Measurements from ENCODE around the gene GOLGA1.
A peak's percentile ranks its signal among the peaks of the same experiment; 100 is the strongest.
"Not testable (repeated sequence)": the region's sequence is repeated elsewhere in the genome, so short reads cannot be mapped to it uniquely, and the experiment has no call there.

Gene GOLGA1

DNA sequence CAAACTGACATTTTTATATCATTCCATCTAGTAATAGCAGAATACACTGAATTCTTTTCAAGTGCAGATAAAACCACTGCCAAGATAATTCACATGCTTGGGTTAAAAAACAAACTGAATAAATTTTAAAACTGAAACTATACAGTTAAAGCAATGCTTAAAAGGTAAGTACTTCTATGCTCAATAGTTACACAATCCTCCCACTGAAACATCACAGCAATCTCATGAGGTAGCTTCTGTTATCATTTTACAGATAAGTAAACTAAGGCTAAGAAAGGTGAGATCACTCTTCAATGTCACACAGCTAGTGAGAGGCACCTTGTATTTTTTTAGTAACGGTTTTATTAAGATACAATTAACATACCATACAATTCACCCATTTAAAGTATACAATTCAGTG lies 13.4 kb upstream of the GOLGA1 start:
- Mint-ChIP-seq H3K4me3 (no peak overlapping the region), H3K9me3 (no peaks in the 10 kb centered on the region), H3K4me1 (ENCODE audit: low read depth) (no peaks in the 10 kb centered on the region), H3K36me3 (ENCODE audit: low read depth) (peaks cover 9% of the 10 kb centered on the region), H3K27me3 (ENCODE audit: low read depth) (no peaks in the 10 kb centered on the region), H3K27ac (no peak overlapping the region)
- no peak for DNase-seq (ENCODE audit: low spot score)

DNA sequence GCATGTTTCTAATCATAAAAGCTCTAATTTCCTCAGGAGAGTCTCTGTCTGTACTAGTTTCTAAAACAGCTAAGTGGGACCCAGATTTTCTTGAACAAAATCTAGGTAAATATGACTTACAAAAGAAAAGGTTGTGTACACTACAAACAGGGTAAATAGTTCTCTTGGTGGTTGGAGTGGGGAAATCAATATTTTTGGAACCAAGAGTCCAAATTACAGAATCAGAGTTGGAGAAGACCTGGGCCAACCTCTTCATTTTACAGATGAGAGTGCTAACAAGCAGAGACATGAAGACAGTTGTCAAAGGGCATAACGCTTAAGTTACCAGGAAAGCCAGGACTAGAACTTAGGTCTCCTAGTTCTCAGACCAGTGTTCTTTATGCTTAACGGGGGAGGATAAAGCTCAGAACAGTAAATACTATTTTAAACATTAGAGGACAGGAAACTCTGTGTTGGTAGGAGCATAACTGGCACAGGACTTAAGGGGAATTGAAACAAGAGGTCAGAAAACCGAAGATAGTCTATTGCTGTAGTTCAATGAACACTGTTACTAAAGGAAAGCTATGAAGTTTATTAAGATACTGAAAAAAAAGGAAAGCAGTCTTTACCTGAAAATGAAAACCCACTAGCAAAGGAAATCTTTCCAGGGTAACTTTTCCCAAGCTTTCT lies 9.3 kb upstream of the GOLGA1 start:
- no peaks in the 10 kb centered on the region for H3K9me3 Mint-ChIP-seq

DNA sequence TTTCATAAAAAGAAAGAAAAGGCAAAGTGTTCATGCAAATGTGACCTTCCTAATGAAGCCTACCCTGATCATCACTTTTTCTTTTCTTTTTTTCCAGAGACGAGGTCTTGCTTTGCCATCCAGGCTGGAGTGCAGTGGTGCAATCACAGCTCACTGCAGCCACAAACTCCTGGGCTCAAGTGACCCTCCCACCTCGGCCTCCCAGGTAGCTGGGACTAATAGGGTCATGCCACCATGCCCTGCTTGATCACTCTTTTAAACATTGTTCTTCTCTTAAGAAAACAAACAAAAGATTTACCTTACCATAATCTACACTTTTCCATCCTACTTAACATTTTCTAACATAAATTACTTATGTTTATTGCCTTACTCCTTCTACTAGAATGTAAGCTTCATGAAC lies 8.5 kb upstream of the GOLGA1 start:
- no peaks in the 10 kb centered on the region for H3K4me1 Mint-ChIP-seq (ENCODE audit: low read depth)
- H3K27me3 Mint-ChIP-seq (ENCODE audit: low read depth), result no peaks in the 10 kb centered on the region
- no peak overlapping the region for H3K4me3 Mint-ChIP-seq
- H3K36me3 Mint-ChIP-seq (ENCODE audit: low read depth), result peaks cover 5% of the 10 kb centered on the region
- DNase-seq (ENCODE audit: low spot score), result no peak
- H3K27ac Mint-ChIP-seq, result no peak overlapping the region
- no peaks in the 10 kb centered on the region for H3K9me3 Mint-ChIP-seq

More for the DNA sequence above, 9.3 kb upstream of the GOLGA1 start:
- Mint-ChIP-seq H3K27ac (no peak overlapping the region), H3K4me1 (ENCODE audit: low read depth) (no peaks in the 10 kb centered on the region), H3K4me3 (no peak overlapping the region), H3K36me3 (ENCODE audit: low read depth) (peaks cover 5% of the 10 kb centered on the region), H3K27me3 (ENCODE audit: low read depth) (no peaks in the 10 kb centered on the region)
- DNase-seq (ENCODE audit: low spot score), result no peak

DNA sequence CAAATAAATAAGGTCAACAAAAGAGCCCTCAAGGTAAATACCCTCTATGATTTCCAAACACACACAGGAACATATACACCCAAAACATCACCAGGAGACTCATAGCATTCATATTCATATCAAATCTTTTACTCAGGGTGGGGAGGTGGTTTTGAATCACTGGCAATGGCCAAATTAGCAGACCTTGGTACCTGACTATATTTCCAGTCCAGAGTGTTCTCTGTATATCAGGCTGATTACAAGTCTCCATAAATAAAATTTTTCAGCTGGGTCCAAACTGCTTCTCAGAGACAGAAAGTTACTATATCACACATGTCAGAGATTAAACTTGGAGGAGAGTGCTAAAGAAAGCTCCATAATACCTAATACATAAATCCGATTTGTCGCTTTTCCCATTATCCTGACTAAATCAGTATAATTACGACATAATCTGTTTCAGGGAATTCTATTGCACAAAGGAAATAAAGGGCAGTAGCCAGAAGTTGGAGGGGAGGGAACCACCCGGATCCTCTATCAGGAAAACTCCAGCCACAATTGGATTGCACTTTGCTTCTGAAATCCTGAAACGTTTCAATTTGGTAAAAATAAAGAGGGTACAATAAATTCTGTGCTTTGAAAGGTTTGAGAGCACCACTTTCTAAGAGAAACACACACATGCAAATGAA lies 7.0 kb upstream of the GOLGA1 start:
- H3K27me3 Mint-ChIP-seq (ENCODE audit: low read depth), result no peaks in the 10 kb centered on the region
- peaks cover 2% of the 10 kb centered on the region for H3K4me1 Mint-ChIP-seq (ENCODE audit: low read depth)
- peaks cover 7% of the 10 kb centered on the region for H3K36me3 Mint-ChIP-seq (ENCODE audit: low read depth)
- H3K4me3 Mint-ChIP-seq, result no peak overlapping the region
- H3K27ac Mint-ChIP-seq, result no peak overlapping the region
- no peak for DNase-seq (ENCODE audit: low spot score)
- H3K9me3 Mint-ChIP-seq, result no peaks in the 10 kb centered on the region

DNA sequence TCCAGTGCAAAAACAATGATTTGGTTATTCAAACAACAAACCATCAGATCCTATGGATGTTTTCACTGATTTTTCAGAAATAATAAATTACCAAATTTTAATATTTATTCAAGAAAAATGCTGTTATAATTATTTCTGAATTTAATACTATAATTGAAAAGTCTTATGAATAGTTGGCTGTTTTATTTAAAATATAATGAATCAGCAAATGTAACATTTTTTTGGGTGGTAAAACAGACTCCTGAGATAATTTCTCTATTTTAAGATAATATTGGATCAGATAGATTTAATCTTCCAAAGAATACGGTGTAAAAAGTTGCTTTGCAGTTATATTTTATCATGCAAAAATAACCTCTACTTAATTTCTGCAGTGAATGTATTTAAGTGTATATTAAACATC lies 5.3 kb upstream of the GOLGA1 start:
- peaks cover 9% of the 10 kb centered on the region for H3K4me1 Mint-ChIP-seq (ENCODE audit: low read depth)
- H3K9me3 Mint-ChIP-seq, result no peaks in the 10 kb centered on the region
- no peaks in the 10 kb centered on the region for H3K27me3 Mint-ChIP-seq (ENCODE audit: low read depth)
- no peak overlapping the region for H3K27ac Mint-ChIP-seq
- peaks cover 11% of the 10 kb centered on the region for H3K36me3 Mint-ChIP-seq (ENCODE audit: low read depth)
- H3K4me3 Mint-ChIP-seq, result no peak overlapping the region
- DNase-seq (ENCODE audit: low spot score), result no peak

DNA sequence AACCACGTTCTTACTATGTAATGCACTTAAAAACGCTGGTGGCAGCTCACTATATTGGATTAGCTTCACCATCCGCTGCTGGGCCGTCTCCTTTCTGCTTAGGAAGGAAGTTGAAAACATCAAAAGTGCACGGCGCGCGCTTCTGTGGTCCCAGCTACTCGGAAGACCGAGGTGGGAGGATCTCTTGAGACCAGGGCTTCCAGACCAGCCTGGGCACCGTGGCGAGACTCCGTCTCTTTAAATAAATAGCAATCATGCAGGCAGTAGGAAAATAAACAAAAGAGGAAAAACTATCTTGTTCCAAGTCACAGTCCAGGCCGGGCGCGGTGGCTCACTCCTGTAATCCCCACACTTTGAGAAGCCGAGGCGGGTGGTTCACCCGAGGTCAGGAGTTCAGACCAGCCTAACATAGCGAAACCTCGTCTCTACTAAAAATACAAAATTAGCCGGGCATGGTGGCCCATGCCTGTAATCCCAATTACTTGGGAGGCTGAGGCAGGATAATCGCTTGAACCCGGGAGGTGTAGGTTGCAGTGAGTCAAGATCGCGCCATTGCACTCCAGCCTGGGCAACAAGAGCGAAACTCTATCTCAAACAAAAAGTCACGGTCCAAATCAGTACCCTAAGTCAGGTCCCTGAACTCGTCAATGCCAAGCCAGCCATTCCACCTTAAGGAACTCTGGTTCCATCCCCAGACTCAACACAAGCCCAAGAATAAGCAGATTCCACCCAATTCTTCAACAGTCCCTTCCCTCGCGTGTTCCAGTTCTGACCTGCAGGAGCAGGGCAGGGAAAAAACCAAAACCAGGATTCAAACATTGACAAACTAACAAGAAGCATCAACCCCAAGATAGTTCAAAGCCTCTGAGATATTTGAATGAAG lies 1.0 kb upstream of the GOLGA1 start:
- Mint-ChIP-seq H3K27me3 (ENCODE audit: low read depth) (no peaks in the 10 kb centered on the region), H3K27ac (peak overlapping the region; percentile 99), H3K4me3 (peak overlapping the region; percentile 97), H3K4me1 (ENCODE audit: low read depth) (peaks cover 25% of the 10 kb centered on the region), H3K9me3 (no peaks in the 10 kb centered on the region), H3K36me3 (ENCODE audit: low read depth) (peaks cover 19% of the 10 kb centered on the region)
- peak; percentile 59 for DNase-seq (ENCODE audit: low spot score)

DNA sequence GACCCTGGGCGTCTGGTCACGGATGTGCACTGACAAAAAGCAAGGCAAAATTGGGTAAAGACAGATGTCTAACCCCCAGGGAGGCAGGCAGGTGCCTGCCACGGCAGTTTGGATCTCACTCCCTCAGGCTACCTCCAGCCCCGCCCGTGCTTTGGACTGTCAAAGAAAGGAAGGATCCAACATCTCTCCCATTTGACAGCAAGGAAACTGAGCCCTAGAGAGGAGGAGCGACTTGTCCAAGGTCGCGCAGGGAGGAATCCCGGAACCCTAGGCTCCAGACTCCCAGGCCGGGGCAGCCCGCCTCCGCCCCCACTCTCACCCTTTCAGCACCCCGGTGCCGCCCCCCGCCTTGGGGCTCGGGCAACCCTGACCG lies 376 bp downstream of the GOLGA1 start:
- H3K27me3 Mint-ChIP-seq (ENCODE audit: low read depth), result no peaks in the 10 kb centered on the region
- peaks cover 25% of the 10 kb centered on the region for H3K4me1 Mint-ChIP-seq (ENCODE audit: low read depth)
- peaks cover 21% of the 10 kb centered on the region for H3K36me3 Mint-ChIP-seq (ENCODE audit: low read depth)
- no peak for DNase-seq (ENCODE audit: low spot score)
- no peaks in the 10 kb centered on the region for H3K9me3 Mint-ChIP-seq
- peak overlapping the region; percentile 97 for H3K4me3 Mint-ChIP-seq
- peak overlapping the region; percentile 92 for H3K27ac Mint-ChIP-seq

DNA sequence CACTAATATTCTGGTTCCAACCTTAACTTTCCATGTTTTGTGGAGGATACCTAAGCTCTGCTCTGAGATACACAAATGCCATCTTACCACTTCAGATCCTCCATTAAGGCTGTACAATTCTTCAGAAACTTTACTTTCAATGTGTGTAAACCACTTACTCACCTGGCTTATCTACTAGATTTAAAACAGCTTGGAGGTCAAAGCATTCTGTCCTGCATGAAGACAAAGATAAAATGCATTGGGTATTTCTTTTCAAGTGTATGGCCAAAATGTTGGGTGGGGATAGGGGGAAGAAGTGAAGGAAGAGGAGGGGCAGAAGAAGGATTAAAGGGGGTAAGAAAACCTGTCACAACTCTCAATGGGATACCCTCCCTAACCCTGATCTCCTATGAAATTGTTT lies 939 bp downstream of the GOLGA1 start:
- Mint-ChIP-seq H3K4me3 (peak overlapping the region; percentile 97), H3K27ac (peak overlapping the region; percentile 92), H3K9me3 (no peaks in the 10 kb centered on the region), H3K4me1 (ENCODE audit: low read depth) (peaks cover 25% of the 10 kb centered on the region), H3K36me3 (ENCODE audit: low read depth) (peaks cover 21% of the 10 kb centered on the region), H3K27me3 (ENCODE audit: low read depth) (no peaks in the 10 kb centered on the region)
- DNase-seq (ENCODE audit: low spot score), result no peak

DNA sequence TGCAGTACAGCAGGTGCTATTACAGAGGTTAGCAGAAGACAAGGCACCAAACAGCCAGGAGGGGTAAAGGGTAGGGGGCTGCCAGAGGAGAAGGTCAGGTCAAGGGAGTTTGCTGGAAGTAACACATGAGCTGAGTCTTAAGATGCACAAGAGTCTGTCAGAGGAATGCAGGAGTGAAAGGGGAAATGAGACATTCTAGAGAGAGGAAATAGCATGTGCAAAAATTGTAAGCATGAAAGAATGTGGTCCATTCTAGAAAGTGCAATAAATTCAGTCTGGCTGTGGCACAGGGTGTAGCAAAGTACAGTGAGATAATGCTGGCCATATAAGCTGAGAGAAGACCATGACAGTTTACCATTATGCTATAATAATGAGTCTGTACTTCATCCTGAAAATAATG lies 6.6 kb downstream of the GOLGA1 start:
- H3K36me3 Mint-ChIP-seq (ENCODE audit: low read depth), result peaks cover 27% of the 10 kb centered on the region
- no peak overlapping the region for H3K27ac Mint-ChIP-seq
- H3K9me3 Mint-ChIP-seq, result no peaks in the 10 kb centered on the region
- DNase-seq (ENCODE audit: low spot score), result no peak
- H3K27me3 Mint-ChIP-seq (ENCODE audit: low read depth), result no peaks in the 10 kb centered on the region
- no peak overlapping the region for H3K4me3 Mint-ChIP-seq
- peaks cover 14% of the 10 kb centered on the region for H3K4me1 Mint-ChIP-seq (ENCODE audit: low read depth)

DNA sequence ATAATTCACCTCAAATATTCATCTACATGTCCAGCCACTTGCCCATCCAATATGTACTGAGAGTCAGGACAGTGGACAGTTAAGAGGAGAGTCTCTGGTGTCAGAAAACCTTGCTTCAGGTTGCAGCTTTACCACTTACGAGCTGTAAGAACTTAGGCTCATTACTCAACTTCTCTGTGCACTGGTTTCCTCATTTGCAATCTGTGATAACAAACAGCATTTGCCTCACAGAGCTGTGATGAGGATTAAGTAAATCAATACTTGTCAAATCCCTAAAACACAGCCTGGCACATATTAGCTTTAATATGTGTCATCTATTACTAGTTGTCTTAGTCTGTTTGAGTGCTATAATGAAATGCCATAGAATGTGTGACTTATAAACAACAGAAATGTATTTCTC lies 8.6 kb downstream of the GOLGA1 start:
- Mint-ChIP-seq H3K4me3 (no peak overlapping the region), H3K36me3 (ENCODE audit: low read depth) (peaks cover 23% of the 10 kb centered on the region), H3K4me1 (ENCODE audit: low read depth) (peaks cover 5% of the 10 kb centered on the region), H3K9me3 (no peaks in the 10 kb centered on the region), H3K27me3 (ENCODE audit: low read depth) (no peaks in the 10 kb centered on the region), H3K27ac (no peak overlapping the region)
- no peak for DNase-seq (ENCODE audit: low spot score)

DNA sequence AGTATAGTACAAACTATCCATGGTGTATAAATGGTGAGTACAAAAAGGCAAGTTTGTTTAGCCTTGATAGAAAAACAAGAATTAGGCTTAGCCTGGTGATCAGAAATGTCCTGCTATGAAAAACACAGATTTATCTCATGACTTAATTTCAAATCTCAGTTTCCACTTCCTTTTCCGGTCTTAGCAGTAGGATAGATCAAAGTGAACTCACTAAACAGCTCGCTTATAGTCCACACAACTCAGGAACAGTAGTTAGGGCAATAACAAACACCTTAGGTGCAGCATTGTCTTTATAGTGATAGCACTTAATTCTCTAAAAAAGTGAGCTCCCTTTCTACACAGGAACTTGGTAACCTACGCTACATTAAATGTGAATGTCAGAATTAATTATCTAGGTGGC lies 11.4 kb downstream of the GOLGA1 start:
- H3K36me3 Mint-ChIP-seq (ENCODE audit: low read depth), result peaks cover 29% of the 10 kb centered on the region
- no peak overlapping the region for H3K4me3 Mint-ChIP-seq
- no peaks in the 10 kb centered on the region for H3K9me3 Mint-ChIP-seq
- no peak for DNase-seq (ENCODE audit: low spot score)
- peaks cover 4% of the 10 kb centered on the region for H3K4me1 Mint-ChIP-seq (ENCODE audit: low read depth)
- H3K27ac Mint-ChIP-seq, result no peak overlapping the region
- no peaks in the 10 kb centered on the region for H3K27me3 Mint-ChIP-seq (ENCODE audit: low read depth)

DNA sequence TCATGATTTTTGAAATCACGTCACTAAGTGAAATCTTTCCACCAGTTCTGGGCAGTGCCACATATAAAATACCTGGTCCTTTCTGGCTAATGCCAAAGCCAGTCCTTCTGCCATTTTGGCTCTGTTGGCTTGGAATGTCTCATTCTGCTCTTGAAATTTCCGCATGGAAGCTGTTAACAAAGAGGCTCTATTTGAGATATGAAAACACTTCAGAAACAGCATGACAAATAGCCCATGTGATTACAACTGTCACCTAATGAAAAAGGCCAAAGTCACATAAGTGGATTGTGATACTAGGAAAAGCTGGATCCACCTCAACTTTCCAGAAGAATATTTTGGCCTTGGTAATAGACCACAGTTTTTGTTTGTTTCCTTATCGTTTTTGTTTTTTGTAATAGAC lies 12.8 kb downstream of the GOLGA1 start:
- Mint-ChIP-seq H3K36me3 (ENCODE audit: low read depth) (peaks cover 24% of the 10 kb centered on the region), H3K4me1 (ENCODE audit: low read depth) (peaks cover 1% of the 10 kb centered on the region), H3K9me3 (no peaks in the 10 kb centered on the region), H3K4me3 (no peak overlapping the region), H3K27me3 (ENCODE audit: low read depth) (no peaks in the 10 kb centered on the region), H3K27ac (no peak overlapping the region)
- DNase-seq (ENCODE audit: low spot score), result no peak

DNA sequence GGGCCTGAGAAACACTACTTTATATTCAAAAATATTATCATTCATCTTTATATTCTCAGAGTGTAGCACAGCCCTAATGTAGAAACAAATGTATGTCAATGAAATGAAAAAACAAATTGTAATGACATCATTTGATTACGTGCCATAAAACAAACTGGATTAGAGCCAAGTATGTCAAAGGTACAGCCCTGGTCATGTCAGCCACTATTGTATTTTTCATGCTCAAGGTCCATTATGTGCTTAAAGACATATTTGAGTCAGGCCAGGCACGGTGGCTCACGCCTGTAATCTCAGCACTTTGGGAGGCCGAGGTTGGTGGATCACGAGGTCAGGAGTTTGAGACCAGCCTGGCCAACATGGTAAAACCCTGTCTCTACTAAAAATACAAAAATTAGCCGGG lies 20.5 kb downstream of the GOLGA1 start:
- H3K4me3 Mint-ChIP-seq; H3K9me3 Mint-ChIP-seq; DNase-seq (ENCODE audit: low spot score); H3K27me3 Mint-ChIP-seq (ENCODE audit: low read depth); H3K27ac Mint-ChIP-seq; H3K4me1 Mint-ChIP-seq (ENCODE audit: low read depth): not testable (repeated sequence)
- peaks cover 27% of the 10 kb centered on the region for H3K36me3 Mint-ChIP-seq (ENCODE audit: low read depth)

DNA sequence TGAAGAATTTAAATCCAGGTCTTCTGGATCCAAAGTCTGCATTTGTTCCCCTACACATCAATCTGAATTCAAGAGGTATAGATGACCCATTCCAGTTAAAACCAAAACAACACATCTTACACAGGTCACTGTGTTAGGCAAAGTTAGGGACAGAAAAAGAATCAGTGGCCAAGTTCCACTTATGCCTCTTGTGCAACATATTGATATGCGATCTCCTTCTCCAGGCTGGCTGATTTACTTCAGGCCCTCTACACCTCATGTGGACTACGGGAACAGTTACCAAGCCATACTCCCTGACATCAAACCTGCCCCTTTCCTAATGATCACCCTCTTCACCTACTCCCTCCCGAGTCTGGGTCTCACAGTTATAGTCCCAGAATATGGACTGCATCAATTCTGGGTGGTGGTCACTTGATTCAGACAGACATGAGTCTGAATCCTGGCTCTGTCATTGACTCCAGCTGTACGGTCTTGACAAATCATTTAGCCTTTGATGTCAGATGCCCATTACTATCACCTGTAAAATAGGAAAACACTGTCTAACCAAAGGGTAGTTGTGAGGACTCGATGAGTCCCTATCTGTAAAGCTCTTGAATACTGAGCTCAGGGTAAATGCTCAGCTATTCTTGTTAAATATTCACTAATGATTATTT lies 26.0 kb downstream of the GOLGA1 start:
- DNase-seq (ENCODE audit: low spot score), result no peak
- no peak overlapping the region for H3K4me3 Mint-ChIP-seq
- no peak overlapping the region for H3K27ac Mint-ChIP-seq
- no peaks in the 10 kb centered on the region for H3K9me3 Mint-ChIP-seq
- no peaks in the 10 kb centered on the region for H3K4me1 Mint-ChIP-seq (ENCODE audit: low read depth)
- H3K36me3 Mint-ChIP-seq (ENCODE audit: low read depth), result peaks cover 30% of the 10 kb centered on the region
- H3K27me3 Mint-ChIP-seq (ENCODE audit: low read depth), result no peaks in the 10 kb centered on the region
